Activated CD4-positive, alpha-beta T cell treated with anti-CD3 and anti-CD28 coated beads, Interleukin-2, amount 50 U/mL, for 1 hour (primary cell): ENCODE data around the gene C19orf85.
"Not testable (repeated sequence)": the region's sequence is repeated elsewhere in the genome, so short reads cannot be mapped to it uniquely, and the experiment has no call there.

Experiments
- DNase-seq: peaks from one replicate; pipeline ENCODE4 v3.0.0-alpha.2; 2020

The C19orf85 gene

GRCh38 chr19:55455576-55456235, 8.8 kb downstream of the C19orf85 start:
- DNase-seq: no peak

GRCh38 chr19:55454787-55455243, 9.7 kb downstream of the C19orf85 start:
- DNase-seq: peak; percentile 52

- DNase-seq: no peak
Measured at GRCh38 chr19:55453511-55454260, 10.9 kb downstream of the C19orf85 start.

- peak; percentile 30 for DNase-seq
Measured at GRCh38 chr19:55452749-55453346, 11.7 kb downstream of the C19orf85 start.

- DNase-seq: peak; percentile 38
Measured at GRCh38 chr19:55451965-55452748, 12.4 kb downstream of the C19orf85 start.

- no peak for DNase-seq
Measured at GRCh38 chr19:55451163-55451964, 13.2 kb downstream of the C19orf85 start.

- no peak for DNase-seq
Measured at GRCh38 chr19:55449469-55449868, 15.1 kb downstream of the C19orf85 start.

GRCh38 chr19:55448175-55448490, 16.4 kb downstream of the C19orf85 start:
- DNase-seq: not testable (repeated sequence)

GRCh38 chr19:55447421-55448174, 17.0 kb downstream of the C19orf85 start:
- DNase-seq: no peak

GRCh38 chr19:55446060-55446459, 18.5 kb downstream of the C19orf85 start:
- no peak for DNase-seq

- no peak for DNase-seq
Measured at GRCh38 chr19:55444646-55445045, 19.9 kb downstream of the C19orf85 start.

- DNase-seq: no peak
Measured at GRCh38 chr19:55443824-55444480, 20.6 kb downstream of the C19orf85 start.

GRCh38 chr19:55443045-55443823, 21.3 kb downstream of the C19orf85 start, which contains the start of gene SHISA7:
Gene SHISA7, minus strand, starts transcription at chr19:55443300. Its CDS starts 437 bp downstream, at chr19:55442863.
- DNase-seq: no peak

- DNase-seq: peak; percentile 30
Measured at GRCh38 chr19:55442372-55442961, 22.1 kb downstream of the C19orf85 start.

- DNase-seq: no peak
Measured at GRCh38 chr19:55441692-55442321, 22.7 kb downstream of the C19orf85 start.

GRCh38 chr19:55441319-55441691, 23.2 kb downstream of the C19orf85 start:
- DNase-seq: no peak

GRCh38 chr19:55440411-55441105, 24.0 kb downstream of the C19orf85 start:
- DNase-seq: peak; percentile 13

- DNase-seq: no peak
Measured at GRCh38 chr19:55439052-55439451, 25.5 kb downstream of the C19orf85 start.

GRCh38 chr19:55437410-55437809, 27.1 kb downstream of the C19orf85 start:
- DNase-seq: no peak
